Fibroblast of the aortic adventitia (primary cell): Measurements from ENCODE around the gene KCNQ1OT1. TPM values are rescaled to one million over a fixed set of nuclear protein-coding genes. Genes with fewer than 3 reads are reported as not detected.

Experiments
- DNase-seq: peaks from one replicate; pipeline ENCODE4 v3.0.0-alpha.2; 2010; ENCODE audit warnings: low read depth
- H3K4me3 ChIP-seq: 2 replicates; pipeline ENCODE4 v1.5.1; 2011; ENCODE audit warnings: low read depth, mild to moderate bottlenecking, control low read depth, low read length, moderate library complexity
- total RNA-seq: library from RNA; depleted of rRNA; stranded (reverse); fragments of >200 nt; gene quantifications from 2 replicates; pipeline ENCODE4 v1.2.3, GENCODE V29; 2012; ENCODE audit warnings: low replicate concordance
- TF ChIP-seq, protein P1 (sequence below): IDR thresholded peaks from 2 replicates; pipeline ENCODE4 v1.5.1; 2011; ENCODE audit warnings: mild to moderate bottlenecking, low read length, control low read depth, inconsistent platforms; ENCODE audit not compliant: insufficient read depth

Gene KCNQ1OT1
- total RNA-seq, 1 donor, result 5.5 TPM

DNA sequence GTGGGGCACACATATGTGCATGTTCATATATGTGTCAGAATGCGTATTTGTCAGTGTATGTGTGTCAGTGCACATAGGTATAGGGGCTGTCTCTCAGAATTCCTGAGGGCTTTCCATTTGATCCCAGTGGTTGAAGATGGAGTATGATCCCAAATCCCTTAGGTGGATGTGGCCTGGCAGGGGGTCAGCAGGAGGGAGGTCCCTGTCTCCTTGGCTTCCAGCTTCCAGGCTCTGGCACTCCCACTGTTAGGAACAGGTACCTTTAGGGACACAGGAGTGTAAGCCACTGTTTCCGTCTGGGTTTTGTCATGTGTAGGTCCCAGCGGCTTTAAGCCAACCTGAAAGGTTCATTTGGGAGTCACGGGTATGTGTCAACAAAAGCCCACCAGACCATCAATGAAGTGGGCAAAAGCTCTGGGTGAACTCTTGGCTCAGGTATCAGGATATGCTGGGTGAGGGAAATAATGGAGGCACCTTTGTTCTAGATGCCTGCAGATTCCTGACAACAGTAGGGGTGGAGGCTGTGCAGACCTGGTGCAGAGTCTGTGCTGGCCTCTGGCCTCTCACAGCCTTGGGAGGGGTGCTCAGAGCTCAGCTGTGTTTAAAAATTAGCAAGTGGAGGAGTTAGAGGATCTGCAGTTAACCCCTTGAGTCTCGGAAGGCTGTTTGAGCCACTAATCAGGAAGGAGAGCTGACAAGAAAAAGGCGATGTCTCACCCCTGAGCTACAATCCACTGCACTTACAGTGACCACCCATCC, 9.0 kb downstream of the KCNQ1OT1 start:
- DNase-seq, result no peak
- TF ChIP-seq, protein P1, sequence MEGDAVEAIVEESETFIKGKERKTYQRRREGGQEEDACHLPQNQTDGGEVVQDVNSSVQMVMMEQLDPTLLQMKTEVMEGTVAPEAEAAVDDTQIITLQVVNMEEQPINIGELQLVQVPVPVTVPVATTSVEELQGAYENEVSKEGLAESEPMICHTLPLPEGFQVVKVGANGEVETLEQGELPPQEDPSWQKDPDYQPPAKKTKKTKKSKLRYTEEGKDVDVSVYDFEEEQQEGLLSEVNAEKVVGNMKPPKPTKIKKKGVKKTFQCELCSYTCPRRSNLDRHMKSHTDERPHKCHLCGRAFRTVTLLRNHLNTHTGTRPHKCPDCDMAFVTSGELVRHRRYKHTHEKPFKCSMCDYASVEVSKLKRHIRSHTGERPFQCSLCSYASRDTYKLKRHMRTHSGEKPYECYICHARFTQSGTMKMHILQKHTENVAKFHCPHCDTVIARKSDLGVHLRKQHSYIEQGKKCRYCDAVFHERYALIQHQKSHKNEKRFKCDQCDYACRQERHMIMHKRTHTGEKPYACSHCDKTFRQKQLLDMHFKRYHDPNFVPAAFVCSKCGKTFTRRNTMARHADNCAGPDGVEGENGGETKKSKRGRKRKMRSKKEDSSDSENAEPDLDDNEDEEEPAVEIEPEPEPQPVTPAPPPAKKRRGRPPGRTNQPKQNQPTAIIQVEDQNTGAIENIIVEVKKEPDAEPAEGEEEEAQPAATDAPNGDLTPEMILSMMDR, result no peak

DNA sequence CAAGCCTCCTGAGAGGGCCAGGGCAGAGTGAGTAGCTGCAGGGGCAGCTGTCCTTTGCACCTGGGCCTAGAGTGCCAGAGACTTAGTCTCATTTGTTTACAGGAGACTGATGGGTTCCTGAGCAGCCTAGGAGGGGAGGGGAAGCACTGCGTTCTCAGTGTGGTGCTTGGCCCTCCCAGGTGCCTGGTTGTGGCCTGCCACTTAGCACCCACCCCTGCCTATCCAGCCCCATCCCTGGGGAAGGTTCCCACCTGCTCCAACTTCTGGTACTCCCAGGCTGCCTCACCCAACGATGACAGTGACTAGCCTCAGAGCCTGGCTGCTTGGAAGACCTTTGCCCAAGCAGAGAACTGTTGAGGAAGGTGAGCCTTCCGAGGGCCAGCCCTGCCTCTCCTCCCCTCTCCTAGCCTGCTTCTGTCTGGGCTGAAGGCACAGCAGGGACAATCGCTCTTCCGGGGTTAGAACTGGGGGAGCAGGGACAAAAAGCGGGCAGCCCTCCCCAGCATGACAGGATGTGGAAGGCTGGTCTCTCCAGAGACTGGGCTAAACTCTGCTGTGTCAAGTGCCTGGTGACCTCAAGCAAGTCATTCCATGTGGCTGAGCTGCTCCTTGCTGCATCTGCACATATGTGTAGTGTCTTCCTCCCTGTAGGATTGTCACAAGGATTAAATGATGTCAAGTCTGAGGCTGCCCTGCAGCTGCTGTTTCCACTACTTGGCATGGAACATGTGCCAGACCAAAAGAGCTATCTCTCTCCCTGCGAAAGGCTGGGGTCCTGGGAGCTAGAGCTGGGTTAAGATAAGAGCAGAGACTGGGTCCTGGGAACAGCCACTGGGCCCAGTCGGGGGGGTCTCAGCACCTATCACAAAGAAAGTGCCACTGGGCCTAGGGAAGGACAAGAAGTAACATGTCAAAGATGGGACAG, 9.9 kb downstream of the KCNQ1OT1 start:
- TF ChIP-seq, protein P1, result no peak
- no peak for DNase-seq
- no peak overlapping the region for H3K4me3 ChIP-seq

More for the DNA sequence above, 9.0 kb downstream of the KCNQ1OT1 start:
- no peak overlapping the region for H3K4me3 ChIP-seq

DNA sequence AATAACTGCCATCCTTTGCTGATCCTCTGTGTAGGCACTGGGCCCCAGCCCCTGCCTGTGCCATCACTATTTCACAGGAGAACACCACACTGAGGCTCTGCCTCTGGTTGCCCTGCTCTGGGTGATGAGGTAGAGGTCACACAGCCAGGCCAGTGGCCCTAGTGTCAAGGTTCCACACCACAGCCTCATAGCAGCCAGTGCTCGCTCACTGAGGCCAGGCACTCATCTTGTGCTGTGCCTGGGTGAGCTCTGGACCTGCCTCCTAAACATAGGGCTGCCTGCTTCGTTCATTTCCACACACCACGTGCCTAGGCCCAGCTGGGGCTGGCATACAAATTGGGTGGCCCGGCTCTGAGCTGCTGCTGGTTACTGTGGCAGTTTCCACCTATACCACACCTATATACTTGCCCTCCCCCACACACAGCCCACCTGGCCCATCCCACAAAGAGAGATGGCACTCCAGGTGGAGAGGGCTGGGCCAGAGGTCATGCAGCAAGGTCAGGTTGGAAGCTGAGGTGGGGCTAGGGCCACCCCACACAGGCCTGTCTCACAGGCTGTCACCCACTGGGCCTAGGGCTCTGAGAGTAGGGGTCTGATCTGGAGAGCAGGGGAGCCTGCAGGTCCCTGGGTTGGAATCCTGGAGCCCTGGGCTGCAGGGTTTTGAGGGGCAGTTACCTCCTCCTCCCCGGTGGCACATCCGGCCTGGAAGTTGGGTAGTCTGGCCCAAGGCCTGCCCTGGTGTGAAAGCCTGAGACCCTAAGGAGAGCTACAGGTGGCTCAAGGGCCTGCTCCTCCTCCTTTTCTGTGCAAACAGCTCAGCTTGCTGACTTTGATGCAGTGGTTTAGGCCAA, 11.2 kb downstream of the KCNQ1OT1 start:
- no peak for DNase-seq

GRCh38 chr11:2687782-2688191, 12.0 kb downstream of the KCNQ1OT1 start:
- TF ChIP-seq, protein P1, result no peak
- no peak for DNase-seq
- no peak overlapping the region for H3K4me3 ChIP-seq

More for the DNA sequence above, 11.2 kb downstream of the KCNQ1OT1 start:
- H3K4me3 ChIP-seq, result no peak overlapping the region
- TF ChIP-seq, protein P1, result no peak

GRCh38 chr11:2687223-2687530, 12.6 kb downstream of the KCNQ1OT1 start:
- no peak overlapping the region for H3K4me3 ChIP-seq
- TF ChIP-seq, protein P1, result no peak
- no peak for DNase-seq
